Left ventricle myocardium inferior (tissue), 1 donor: ENCODE data around the gene RNF144A. TPM values are rescaled to one million over a fixed set of nuclear protein-coding genes. Genes with fewer than 3 reads are reported as not detected.

Experiments used
- DNase-seq: peaks from one replicate; pipeline ENCODE4 v3.0.0-alpha.2; 2020
- H3K27ac ChIP-seq: fragments of 200-600 bp; replicated peaks from 2 replicates; pipeline ENCODE4 v1.8.0; 2021
- H3K27me3 ChIP-seq: fragments of 200-600 bp; 2 replicates; pipeline ENCODE4 v1.8.0; 2021; ENCODE audit warnings: low read depth
- H3K36me3 ChIP-seq: fragments of 200-600 bp; 2 replicates; pipeline ENCODE4 v1.8.0; 2021
- H3K4me1 ChIP-seq: fragments of 200-600 bp; 2 replicates; pipeline ENCODE4 v1.8.0; 2021
- H3K4me3 ChIP-seq: fragments of 200-600 bp; 2 replicates; pipeline ENCODE4 v1.8.0; 2021; ENCODE audit warnings: mild to moderate bottlenecking, moderate library complexity
- H3K9me3 ChIP-seq: fragments of 200-600 bp; replicated peaks from 2 replicates; pipeline ENCODE4 v1.8.0; 2021
- CTCF ChIP-seq: fragments of 200-600 bp; IDR thresholded peaks from 2 replicates; pipeline ENCODE4 v1.8.0; 2021; ENCODE audit warnings: antibody characterized with exemption, mild to moderate bottlenecking, borderline replicate concordance
- intact Hi-C: fragments of 100-400 bp; cut with micrococcal nuclease; formaldehyde crosslinking; loops from one replicate; pipeline ENCODE4 v1.11.0; 2022
- total RNA-seq: library from RNA; stranded (reverse); fragmentation: NEBNext Ultra II Directional; extraction: Animal tissue kit (Norgen Biotek cat#: 25700); gene quantifications from one replicate; pipeline ENCODE4 v1.2.1, GENCODE V29; 2021
- donor health status: DM: no; HTN: yes; CAD: no; lungs with severe emphysema.

Gene RNF144A
- total RNA-seq, 1 donor from 2014 or later, result 17.9 TPM

GRCh38 chr2:7048762-7049294, 131.6 kb downstream of the RNF144A start:
- Histone ChIP-seq H3K36me3 (peaks cover 6% of the 10 kb centered on the region), H3K4me1 (peaks cover 4% of the 10 kb centered on the region), H3K27ac (no peak overlapping the region), H3K27me3 (peaks cover 7% of the 10 kb centered on the region), H3K9me3 (no peaks in the 10 kb centered on the region), H3K4me3 (no peak overlapping the region)
- intact Hi-C loops, result loop anchor here (5.0 kb wide), 1 partner anchor 152 kb away; no protein-coding TSS in a partner anchor
- no peak for DNase-seq
- no peak for TF ChIP-seq CTCF

DNA sequence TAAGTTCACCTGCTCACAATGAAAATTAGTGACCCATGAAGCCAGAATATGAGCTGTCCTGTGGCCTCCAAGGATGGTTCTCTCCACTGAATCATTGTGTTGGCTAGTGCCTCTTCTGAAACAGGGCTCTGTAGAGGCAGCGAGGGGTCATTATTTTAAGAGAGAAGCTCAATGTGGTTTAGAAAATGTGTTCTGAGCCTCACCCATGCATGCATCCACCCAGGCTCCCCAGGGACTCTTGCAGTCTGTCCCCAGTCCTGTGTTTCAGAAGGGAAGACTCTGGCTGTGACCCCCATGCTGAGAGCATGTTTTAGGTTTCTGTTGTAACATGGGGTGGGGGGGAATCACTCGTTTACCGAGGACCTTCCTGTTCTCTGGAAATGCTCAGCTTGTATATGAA, 135.2 kb downstream of the RNF144A start:
- no peaks in the 10 kb centered on the region for H3K9me3 ChIP-seq
- H3K4me3 ChIP-seq, result no peak overlapping the region
- peaks cover 7% of the 10 kb centered on the region for H3K27me3 ChIP-seq
- no peaks in the 10 kb centered on the region for H3K4me1 ChIP-seq
- DNase-seq, result no peak
- H3K36me3 ChIP-seq, result no peaks in the 10 kb centered on the region
- TF ChIP-seq CTCF, result no peak
- intact Hi-C loops, result no loop called here
- no peak overlapping the region for H3K27ac ChIP-seq

- Histone ChIP-seq H3K9me3 (no peaks in the 10 kb centered on the region), H3K27me3 (peaks cover 7% of the 10 kb centered on the region), H3K4me1 (no peaks in the 10 kb centered on the region), H3K4me3 (no peak overlapping the region), H3K36me3 (no peaks in the 10 kb centered on the region), H3K27ac (no peak overlapping the region)
- intact Hi-C loops, result no loop called here
- no peak for DNase-seq
- TF ChIP-seq CTCF, result no peak
These were observed 136.5 kb downstream of the RNF144A start for GRCh38 chr2:7053650-7054265.

DNA sequence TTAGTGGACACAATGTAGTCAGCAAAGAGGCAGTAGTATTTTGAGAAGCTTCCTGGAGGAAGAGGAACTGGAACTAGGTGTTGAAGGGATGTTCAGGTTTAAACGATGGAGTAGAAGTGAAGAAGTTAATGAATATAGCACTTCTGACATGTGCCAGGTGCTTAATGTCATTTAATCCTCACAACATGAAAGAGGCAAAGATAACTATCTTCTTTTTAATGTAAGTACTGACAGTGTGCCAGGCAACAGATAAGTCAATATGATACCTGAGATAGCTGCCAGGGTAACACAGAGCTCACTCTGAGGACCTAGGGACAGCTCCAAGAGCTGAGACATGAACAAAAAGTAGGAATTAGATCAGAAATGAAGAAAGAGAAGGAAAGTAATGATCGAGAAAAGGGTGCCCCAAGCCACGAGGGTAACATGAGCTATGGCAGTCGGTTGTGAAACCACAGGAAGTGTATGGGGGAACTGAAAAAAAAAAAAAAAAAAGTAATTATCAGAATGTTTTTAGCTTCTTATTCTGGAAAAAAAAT, 140.7 kb downstream of the RNF144A start:
- DNase-seq, result no peak
- Histone ChIP-seq H3K4me3 (no peak overlapping the region), H3K27me3 (no peaks in the 10 kb centered on the region), H3K4me1 (no peaks in the 10 kb centered on the region), H3K9me3 (no peaks in the 10 kb centered on the region), H3K27ac (no peak overlapping the region), H3K36me3 (no peaks in the 10 kb centered on the region)
- intact Hi-C loops, result no loop called here
- TF ChIP-seq CTCF, result no peak

DNA sequence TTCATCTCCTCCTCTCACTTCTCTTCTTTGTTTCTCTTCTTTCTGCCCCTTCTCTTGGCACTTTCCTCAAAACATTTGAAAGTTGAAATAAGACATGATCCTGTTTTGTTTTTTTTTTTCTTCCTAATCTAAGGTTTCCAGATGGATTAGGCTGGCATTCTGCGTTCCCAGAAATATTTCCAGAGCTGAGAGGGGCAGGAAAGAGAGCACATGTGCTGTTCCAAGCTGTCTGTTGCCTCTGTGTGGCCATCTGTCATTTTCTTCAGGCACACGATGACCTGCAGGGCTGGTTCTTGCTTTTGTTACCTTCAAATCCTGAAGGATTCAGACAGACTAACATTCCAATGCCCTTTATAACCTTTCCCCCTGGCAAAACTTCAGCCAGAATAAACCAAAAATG, 142.9 kb downstream of the RNF144A start:
- Histone ChIP-seq H3K36me3 (peaks cover 7% of the 10 kb centered on the region), H3K27me3 (no peaks in the 10 kb centered on the region), H3K4me1 (no peaks in the 10 kb centered on the region), H3K4me3 (no peak overlapping the region), H3K9me3 (peaks cover 12% of the 10 kb centered on the region), H3K27ac (no peak overlapping the region)
- no peak for DNase-seq
- intact Hi-C loops, result no loop called here
- no peak for TF ChIP-seq CTCF
